ENCODE results near the gene POLA1. TPM values are rescaled to one million over a fixed set of nuclear protein-coding genes. Genes with fewer than 3 reads are reported as not detected.

Gene POLA1
- total RNA-seq, 2 experiments from 2014 or later: 28.1 TPM

- Mint-ChIP-seq H3K36me3 (ENCODE audit: low read depth) (no peaks in the 10 kb centered on the region), H3K27me3 (no peaks in the 10 kb centered on the region), H3K4me1 (peaks cover 2% of the 10 kb centered on the region), H3K27ac (no peak overlapping the region), H3K4me3 (no peak overlapping the region), H3K9me3 (no peaks in the 10 kb centered on the region)
- DNase-seq: no peak
- ChIA-PET CTCF (no interaction called here), POLR2A (no interaction called here)
Observed at GRCh38 chrX:24988314-24988713, 294.6 kb downstream of the POLA1 start.

DNA sequence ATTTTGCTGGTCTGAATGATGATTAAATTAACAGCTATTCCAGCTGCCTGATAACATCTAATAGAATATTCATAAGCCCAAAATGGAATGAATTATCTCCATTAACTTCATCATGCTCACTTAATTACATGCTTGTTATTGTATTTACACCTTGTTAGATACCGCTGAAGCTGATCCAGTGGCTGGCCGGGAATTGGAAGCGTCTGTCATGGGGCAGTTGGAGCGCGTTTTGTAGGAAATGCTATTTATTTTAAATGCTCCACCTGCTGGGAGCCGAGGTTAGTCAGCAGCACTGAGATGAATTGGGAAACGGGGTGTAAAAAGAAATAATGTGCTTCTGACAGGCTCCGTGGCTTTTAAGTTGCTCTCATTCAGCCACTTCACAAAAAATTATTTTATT lies 296.8 kb downstream of the POLA1 start:
- no peaks in the 10 kb centered on the region for H3K36me3 Mint-ChIP-seq (ENCODE audit: low read depth)
- H3K27ac Mint-ChIP-seq: no peak overlapping the region
- CTCF ChIA-PET: no interaction called here
- no peak overlapping the region for H3K4me3 Mint-ChIP-seq
- DNase-seq: no peak
- H3K9me3 Mint-ChIP-seq: no peaks in the 10 kb centered on the region
- no peaks in the 10 kb centered on the region for H3K4me1 Mint-ChIP-seq
- H3K27me3 Mint-ChIP-seq: no peaks in the 10 kb centered on the region
- POLR2A ChIA-PET: no interaction called here

- Mint-ChIP-seq H3K4me1 (no peaks in the 10 kb centered on the region), H3K27ac (no peak overlapping the region), H3K27me3 (no peaks in the 10 kb centered on the region), H3K4me3 (no peak overlapping the region), H3K36me3 (ENCODE audit: low read depth) (no peaks in the 10 kb centered on the region), H3K9me3 (no peaks in the 10 kb centered on the region)
- CTCF ChIA-PET: no interaction called here
- no peak for DNase-seq
- POLR2A ChIA-PET: no interaction called here
Observed at GRCh38 chrX:24993879-24994278, 300.2 kb downstream of the POLA1 start.

GRCh38 chrX:24996096-24996709 lies 302.5 kb downstream of the POLA1 start:
- ChIA-PET CTCF (no interaction called here), POLR2A (no interaction called here)
- H3K27me3 Mint-ChIP-seq: no peaks in the 10 kb centered on the region
- no peaks in the 10 kb centered on the region for H3K36me3 Mint-ChIP-seq (ENCODE audit: low read depth)
- no peaks in the 10 kb centered on the region for H3K9me3 Mint-ChIP-seq
- H3K27ac Mint-ChIP-seq: no peak overlapping the region
- H3K4me1 Mint-ChIP-seq: no peaks in the 10 kb centered on the region
- DNase-seq: no peak
- no peak overlapping the region for H3K4me3 Mint-ChIP-seq

DNA sequence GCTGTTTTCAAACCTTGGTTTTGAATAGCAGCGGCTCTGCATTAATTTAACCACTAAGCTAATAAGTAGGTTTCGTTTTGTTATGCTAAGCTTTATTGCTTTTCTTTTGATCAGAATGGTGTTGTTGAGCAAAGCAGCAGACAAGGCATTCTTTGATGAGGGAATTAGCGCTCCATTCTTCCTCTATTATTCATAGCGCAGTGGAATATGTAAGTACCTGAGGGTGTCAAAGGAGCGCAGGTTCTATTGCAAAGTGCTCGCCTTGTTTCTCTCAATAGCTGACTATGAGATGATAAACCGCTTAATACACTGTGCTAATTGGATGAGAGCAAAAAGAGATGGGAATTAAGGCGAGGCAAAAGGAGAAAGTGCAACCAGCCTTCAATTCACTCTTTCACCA lies 305.8 kb downstream of the POLA1 start:
- Mint-ChIP-seq H3K36me3 (ENCODE audit: low read depth) (no peaks in the 10 kb centered on the region), H3K4me1 (peaks cover 9% of the 10 kb centered on the region), H3K4me3 (no peak overlapping the region), H3K9me3 (no peaks in the 10 kb centered on the region), H3K27ac (no peak overlapping the region), H3K27me3 (peaks cover 20% of the 10 kb centered on the region)
- CTCF ChIA-PET: no interaction called here
- DNase-seq: no peak
- POLR2A ChIA-PET: no interaction called here

DNA sequence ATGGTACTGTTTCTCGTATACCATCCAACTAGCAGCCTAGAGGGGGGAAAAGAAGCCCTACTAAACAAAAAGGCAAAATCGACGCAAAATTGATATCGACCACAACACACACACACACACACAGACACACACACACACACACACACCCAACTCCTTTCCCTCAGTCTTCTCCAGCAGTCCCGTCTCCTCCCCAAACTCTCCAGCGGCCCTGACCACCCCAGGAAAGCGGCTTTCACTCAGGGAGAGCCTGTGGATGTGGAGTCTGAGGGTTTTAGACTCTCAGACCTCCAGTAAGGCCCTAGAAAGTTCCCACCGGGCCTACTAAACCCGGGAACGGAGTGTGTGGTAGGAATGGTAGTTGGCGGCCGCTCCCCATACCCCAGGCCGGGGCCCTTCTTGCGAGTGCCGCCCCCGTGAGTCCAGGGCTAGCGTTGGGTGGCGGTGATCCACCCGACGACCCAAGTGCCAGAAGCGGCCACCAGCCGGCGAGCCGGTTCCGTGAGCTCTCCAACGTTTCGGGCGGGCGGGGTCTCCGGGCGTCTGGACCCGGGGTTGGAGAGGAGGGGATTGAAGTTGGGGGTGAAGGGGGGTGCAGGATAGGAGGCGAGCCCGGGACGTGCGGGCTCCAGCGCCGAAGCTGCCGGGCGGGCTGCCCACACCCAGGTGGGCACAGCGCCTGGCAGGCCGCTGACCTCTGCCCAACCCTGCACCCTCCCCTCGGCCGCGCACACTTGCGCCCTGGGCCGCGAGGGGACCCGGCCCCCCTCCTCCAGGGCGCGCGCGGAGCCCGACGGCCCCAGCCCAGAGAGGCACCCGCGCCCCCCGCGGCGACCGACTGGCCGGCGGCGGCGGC lies 308.3 kb downstream of the POLA1 start:
- CTCF ChIA-PET: no interaction called here
- DNase-seq: no peak
- Mint-ChIP-seq H3K27me3 (peaks cover 33% of the 10 kb centered on the region), H3K27ac (no peak overlapping the region), H3K4me1 (peaks cover 18% of the 10 kb centered on the region), H3K4me3 (no peak overlapping the region), H3K36me3 (ENCODE audit: low read depth) (no peaks in the 10 kb centered on the region), H3K9me3 (no peaks in the 10 kb centered on the region)
- POLR2A ChIA-PET: no interaction called here

- peaks cover 35% of the 10 kb centered on the region for H3K27me3 Mint-ChIP-seq
Observed at GRCh38 chrX:25002661-25003020, 308.9 kb downstream of the POLA1 start.

DNA sequence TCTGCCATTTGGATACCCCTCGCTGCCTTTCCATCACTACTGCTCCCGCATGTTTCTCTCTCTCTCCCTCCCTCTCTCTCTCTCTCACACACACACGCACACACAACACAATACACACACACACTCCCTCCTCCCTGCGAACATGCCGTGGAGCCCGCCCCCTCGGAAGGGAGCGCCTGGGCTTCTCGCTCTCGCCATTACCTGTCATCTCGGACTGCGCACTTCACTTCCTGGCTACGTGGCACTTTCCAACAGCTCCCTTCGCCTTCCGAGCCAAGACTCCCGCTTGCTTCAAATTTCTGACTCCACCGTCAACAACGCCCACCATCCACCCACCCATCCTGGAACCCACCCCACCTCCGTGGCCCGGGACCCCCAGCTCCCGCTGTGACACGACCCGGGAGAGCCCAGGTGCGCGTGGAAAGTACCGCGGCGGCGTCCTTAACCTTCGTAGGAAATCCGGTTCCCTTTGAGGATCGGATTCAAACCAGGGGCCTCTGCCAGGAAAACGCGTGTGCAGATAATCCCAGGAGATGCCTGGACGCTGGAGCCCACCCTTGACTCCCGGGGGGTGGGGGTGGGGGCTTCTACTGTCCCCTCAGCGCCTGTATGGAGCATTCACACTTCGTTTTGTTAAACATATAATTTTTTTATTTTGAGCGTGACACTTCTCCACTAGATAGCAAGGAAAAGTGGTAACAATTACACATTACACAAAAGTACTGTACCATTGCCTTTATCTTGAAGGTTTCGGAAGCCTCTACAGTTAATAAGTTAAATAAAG lies 309.5 kb downstream of the POLA1 start:
- H3K4me1 Mint-ChIP-seq: peaks cover 18% of the 10 kb centered on the region

More at GRCh38 chrX:25002661-25003020, 308.9 kb downstream of the POLA1 start:
- H3K9me3 Mint-ChIP-seq: no peaks in the 10 kb centered on the region
- no peak overlapping the region for H3K4me3 Mint-ChIP-seq
- no peak for DNase-seq
- CTCF ChIA-PET: no interaction called here
- POLR2A ChIA-PET: no interaction called here
- H3K4me1 Mint-ChIP-seq: peaks cover 18% of the 10 kb centered on the region
- no peak overlapping the region for H3K27ac Mint-ChIP-seq
- H3K36me3 Mint-ChIP-seq (ENCODE audit: low read depth): no peaks in the 10 kb centered on the region

GRCh38 chrX:25004040-25004439 lies 310.3 kb downstream of the POLA1 start:
- Mint-ChIP-seq H3K27me3 (peaks cover 46% of the 10 kb centered on the region), H3K9me3 (no peaks in the 10 kb centered on the region), H3K4me1 (peaks cover 18% of the 10 kb centered on the region), H3K27ac (no peak overlapping the region), H3K4me3 (peak overlapping the region; percentile 10), H3K36me3 (ENCODE audit: low read depth) (no peaks in the 10 kb centered on the region)
- POLR2A ChIA-PET: no interaction called here
- DNase-seq: no peak
- CTCF ChIA-PET: interaction anchor here (1.0 to 1.5 kb wide), 2 partner anchors 140 to 165 kb away, joined by 3 to 4 read pairs; no protein-coding TSS in a partner anchor

More for the DNA sequence above, 309.5 kb downstream of the POLA1 start:
- Mint-ChIP-seq H3K36me3 (ENCODE audit: low read depth) (no peaks in the 10 kb centered on the region), H3K9me3 (no peaks in the 10 kb centered on the region), H3K4me3 (peak overlapping the region; percentile 70), H3K27ac (no peak overlapping the region), H3K27me3 (peaks cover 41% of the 10 kb centered on the region)
- ChIA-PET CTCF (interaction anchor here (1.0 to 1.5 kb wide), 2 partner anchors 141 to 164 kb away, joined by 3 to 4 read pairs; no protein-coding TSS in a partner anchor), POLR2A (no interaction called here)
- DNase-seq: no peak

GRCh38 chrX:25004485-25005032 lies 310.8 kb downstream of the POLA1 start:
- H3K4me1 Mint-ChIP-seq: peaks cover 18% of the 10 kb centered on the region
- CTCF ChIA-PET: interaction anchor here (1.5 kb wide), 1 partner anchor 166 kb away, joined by 3 read pairs; no protein-coding TSS in a partner anchor
- no peak overlapping the region for H3K27ac Mint-ChIP-seq
- peaks cover 49% of the 10 kb centered on the region for H3K27me3 Mint-ChIP-seq
- H3K9me3 Mint-ChIP-seq: no peaks in the 10 kb centered on the region
- no peak for DNase-seq
- H3K36me3 Mint-ChIP-seq (ENCODE audit: low read depth): no peaks in the 10 kb centered on the region
- POLR2A ChIA-PET: no interaction called here
- no peak overlapping the region for H3K4me3 Mint-ChIP-seq

- DNase-seq: no peak
- Mint-ChIP-seq H3K4me1 (peaks cover 18% of the 10 kb centered on the region), H3K27me3 (peaks cover 54% of the 10 kb centered on the region), H3K36me3 (ENCODE audit: low read depth) (no peaks in the 10 kb centered on the region), H3K4me3 (no peak overlapping the region), H3K27ac (no peak overlapping the region), H3K9me3 (no peaks in the 10 kb centered on the region)
- CTCF ChIA-PET: interaction anchor here (1.5 kb wide), 2 partner anchors 16 to 166 kb away, joined by 3 read pairs; no protein-coding TSS in a partner anchor
- POLR2A ChIA-PET: no interaction called here
Observed at GRCh38 chrX:25005034-25005381, 311.3 kb downstream of the POLA1 start.

GRCh38 chrX:25005382-25006185 lies 311.9 kb downstream of the POLA1 start:
- Mint-ChIP-seq H3K4me3 (no peak overlapping the region), H3K4me1 (peaks cover 18% of the 10 kb centered on the region), H3K9me3 (no peaks in the 10 kb centered on the region), H3K27me3 (peaks cover 60% of the 10 kb centered on the region), H3K27ac (no peak overlapping the region), H3K36me3 (ENCODE audit: low read depth) (no peaks in the 10 kb centered on the region)
- CTCF ChIA-PET: interaction anchor here (1.5 kb wide), 1 partner anchor 15 kb away, joined by 3 read pairs; no protein-coding TSS in a partner anchor
- POLR2A ChIA-PET: no interaction called here
- DNase-seq: no peak
